ENCODE results near the gene VPS45.
"Not testable (repeated sequence)": the region's sequence is repeated elsewhere in the genome, so short reads cannot be mapped to it uniquely, and the experiment has no call there.

VPS45 gene

GRCh38 chr1:150067184-150068108 lies at the start of gene VPS45:
TSS of gene VPS45 (plus strand) at chr1:150067776. CDS start at chr1:150067858, 82 bp downstream.
- DNase-seq: peak; percentile 90

DNA sequence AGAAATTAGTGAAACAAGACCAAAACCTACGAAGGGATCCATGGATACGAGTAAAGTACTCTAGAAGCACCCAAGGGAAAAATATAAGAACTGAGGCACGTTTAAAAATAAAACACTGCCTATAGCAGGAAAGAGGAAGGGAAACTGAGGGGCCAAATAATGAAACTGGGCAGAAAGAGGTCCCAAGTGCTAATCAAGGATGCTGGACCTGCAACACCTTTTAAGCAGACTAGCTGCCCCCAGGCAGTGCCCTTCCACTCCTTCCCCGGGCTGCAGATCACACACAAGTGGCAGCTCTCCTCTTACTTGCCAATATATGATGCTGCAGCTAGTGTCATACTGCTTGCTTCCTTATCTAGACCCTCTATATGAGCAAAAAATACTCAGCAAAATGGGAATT lies 49.4 kb upstream of the VPS45 start:
- DNase-seq: no peak

DNA sequence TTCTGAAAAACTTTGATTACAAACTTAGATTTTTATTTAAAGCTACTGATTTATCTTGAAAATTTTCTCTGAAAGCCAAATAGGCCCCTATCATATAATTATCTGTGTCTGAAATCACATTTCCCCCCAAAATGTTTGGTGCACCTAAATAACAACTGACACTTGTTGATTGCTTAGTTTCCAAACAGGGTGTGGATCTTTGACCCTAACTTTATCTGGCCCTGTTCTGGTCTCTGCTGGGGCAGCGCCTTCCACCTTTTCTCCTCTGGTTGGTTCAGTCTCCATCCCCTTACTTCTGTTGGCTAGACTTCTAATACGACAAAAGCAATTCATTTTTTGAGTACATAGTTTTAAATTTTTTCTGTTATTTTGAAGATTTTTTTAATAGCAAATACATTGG lies 46.9 kb upstream of the VPS45 start:
- no peak for DNase-seq

DNA sequence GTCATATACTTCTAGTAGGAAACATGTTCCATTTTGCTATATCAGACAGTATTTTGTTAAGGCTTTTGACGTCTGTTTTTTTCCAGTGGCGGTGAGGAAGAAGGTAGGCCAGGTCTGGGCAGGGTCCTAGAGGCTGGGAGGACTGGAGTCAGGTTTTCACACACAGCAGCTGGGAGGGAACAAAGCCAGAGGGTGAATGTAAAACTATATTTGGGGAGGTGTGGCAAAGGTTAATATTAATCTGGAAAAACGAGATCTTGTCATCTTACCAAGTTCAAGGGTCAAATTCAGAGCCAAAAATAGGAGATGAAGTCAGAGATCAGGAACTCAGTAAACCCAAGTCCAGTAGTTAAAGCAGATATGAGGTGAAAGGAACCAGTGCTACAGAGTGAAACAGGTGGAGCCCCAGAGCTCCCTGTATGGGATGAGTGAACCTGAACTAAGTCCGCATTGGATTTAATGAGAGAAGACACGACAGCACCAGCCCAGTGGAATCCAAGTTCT lies 46.3 kb upstream of the VPS45 start:
- DNase-seq: no peak

DNA sequence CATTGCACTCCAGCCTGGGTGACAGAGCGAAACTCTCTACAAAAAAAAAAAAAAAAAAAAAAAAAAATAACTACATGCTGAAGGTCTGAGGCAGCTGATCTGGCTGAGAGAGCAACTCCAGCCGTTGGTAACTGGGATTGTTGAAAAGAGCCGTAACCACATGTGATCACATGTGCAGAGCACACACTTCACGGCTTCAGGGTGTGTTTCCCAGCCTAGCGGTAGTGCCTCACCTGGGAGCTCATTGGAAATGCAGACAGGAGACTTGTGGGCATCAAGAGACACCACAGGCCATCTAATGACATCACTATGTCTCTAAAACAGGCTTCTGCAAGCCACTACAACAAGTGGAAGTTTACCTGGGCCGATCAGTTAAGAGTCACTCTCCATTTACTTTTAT lies 45.2 kb upstream of the VPS45 start:
- DNase-seq: no peak

GRCh38 chr1:150024156-150024555 lies 43.4 kb upstream of the VPS45 start:
- no peak for DNase-seq

GRCh38 chr1:150028322-150028721 lies 39.3 kb upstream of the VPS45 start:
- DNase-seq: no peak

DNA sequence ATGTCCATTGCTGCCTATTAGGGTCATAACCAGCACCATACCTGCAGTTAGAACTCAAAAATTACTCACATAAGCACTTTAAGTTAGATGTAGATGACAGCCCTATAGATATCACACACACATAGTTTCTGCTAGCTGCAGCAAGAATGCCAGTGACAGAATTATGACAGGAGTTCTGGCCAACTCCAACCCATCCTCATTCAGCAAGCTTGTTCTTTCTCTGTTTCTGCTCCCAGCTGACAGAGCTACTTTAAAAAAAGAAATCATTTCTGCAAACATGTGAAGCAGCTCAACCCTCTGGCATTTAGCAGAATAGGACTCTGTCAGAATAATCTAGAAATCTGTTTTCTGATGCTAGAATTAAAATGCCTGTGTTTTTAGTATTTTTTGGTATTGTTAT lies 33.2 kb upstream of the VPS45 start:
- DNase-seq: no peak

DNA sequence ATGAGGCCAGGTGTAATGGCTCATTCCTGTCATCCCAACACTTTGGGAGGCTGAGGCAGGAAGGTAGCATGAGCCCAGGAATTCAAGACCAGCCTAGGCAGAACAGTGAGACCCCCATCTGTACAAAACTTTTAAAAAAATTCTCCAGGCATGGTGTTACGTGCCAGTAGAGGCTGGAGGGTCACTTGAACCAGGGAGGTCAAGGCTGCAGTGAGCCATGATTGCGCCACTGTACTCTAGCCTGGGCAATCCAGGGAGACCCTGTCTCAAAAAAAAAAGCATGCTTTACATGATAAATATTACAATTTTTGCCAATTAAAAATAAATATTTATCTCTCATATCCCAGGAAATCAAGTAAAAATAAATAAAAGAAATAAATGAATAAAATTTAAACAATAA lies 17.6 kb upstream of the VPS45 start:
- no peak for DNase-seq

GRCh38 chr1:150051089-150051373 lies 16.5 kb upstream of the VPS45 start:
- DNase-seq: no peak

DNA sequence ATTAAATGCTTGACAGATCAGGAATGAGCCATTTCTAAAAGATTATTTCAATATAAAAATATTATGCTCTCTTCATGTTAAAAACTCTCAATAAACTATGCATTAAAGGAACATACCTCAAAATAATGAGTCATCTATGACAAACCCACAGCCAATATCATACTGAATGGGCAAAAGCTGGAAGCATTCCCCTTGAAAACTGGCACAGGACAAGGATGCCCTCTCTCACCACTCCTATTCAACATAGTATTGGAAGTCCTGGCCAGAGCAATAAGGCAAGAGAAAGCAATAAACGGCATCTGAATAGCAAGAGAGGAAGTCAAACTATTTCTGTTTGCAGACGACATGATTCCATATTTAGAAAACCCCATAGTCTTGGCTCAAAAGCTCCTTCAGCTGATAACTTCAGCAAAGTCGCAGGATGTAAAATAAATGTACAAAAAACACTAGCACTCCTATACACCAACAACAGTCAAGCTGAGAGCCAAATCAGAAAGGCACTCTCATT lies 15.6 kb upstream of the VPS45 start:
- not testable (repeated sequence) for DNase-seq

DNA sequence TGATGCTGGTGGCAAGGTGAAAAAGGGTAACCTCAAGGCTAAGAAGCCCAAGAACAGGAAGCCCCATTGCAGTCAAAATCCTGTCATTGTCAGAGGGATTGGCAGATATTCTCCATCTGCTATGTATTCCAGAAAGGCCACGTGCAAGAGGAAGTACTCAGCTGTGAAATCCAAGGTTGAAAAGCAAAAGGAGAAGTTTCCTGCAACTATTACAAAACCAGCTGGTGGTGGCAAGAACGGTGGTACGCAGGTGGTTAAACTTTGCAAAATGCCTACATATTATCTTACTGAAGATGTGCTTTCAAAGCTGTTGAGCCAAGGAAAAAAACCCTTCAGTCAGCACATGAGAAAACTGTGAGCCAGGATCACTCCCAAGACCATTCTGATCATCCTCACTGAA lies 13.7 kb upstream of the VPS45 start:
- no peak for DNase-seq

DNA sequence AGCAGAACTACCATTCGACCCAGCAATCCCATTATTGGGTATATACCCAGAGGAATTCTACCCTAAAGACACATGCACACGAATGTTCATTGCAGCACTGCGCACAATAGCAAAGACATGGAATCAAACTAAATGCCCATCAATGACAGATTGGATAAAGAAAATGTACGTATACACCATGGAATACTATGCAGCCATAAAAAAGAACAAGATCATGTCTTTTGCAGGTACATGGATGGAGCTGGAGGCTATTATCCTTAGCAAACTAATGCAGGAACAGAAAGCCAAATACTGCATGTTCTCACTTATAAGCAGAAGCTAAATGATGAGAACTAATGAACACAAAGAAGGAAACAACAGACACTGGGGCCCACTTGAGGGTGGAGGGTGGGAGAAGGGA lies 12.1 kb upstream of the VPS45 start:
- not testable (repeated sequence) for DNase-seq

- no peak for DNase-seq
Observed at GRCh38 chr1:150056407-150056806, 11.2 kb upstream of the VPS45 start.

GRCh38 chr1:150060260-150060659 lies 7.3 kb upstream of the VPS45 start:
- DNase-seq: no peak

DNA sequence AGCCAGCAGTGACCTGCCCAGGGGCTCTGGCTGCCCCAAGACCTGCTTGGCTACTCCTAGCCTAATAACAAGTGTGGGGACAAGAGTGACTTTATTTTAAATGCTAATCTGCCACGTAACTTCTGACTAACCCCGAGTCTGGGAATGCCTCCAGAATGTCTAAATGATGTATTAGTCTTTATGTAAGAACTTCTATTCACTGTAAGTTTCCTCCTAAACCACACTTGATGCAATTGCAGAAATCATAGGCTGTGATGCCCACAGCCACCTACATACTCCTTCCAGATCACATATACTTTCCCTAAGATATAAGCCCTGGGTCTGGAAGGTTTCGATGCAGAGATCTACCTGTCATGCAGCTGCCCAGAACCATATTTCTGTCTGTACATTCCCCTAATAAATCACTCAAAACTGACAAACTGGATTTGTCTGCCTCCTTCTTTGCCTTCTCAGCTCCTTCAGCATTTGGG lies 5.9 kb upstream of the VPS45 start:
- no peak for DNase-seq

DNA sequence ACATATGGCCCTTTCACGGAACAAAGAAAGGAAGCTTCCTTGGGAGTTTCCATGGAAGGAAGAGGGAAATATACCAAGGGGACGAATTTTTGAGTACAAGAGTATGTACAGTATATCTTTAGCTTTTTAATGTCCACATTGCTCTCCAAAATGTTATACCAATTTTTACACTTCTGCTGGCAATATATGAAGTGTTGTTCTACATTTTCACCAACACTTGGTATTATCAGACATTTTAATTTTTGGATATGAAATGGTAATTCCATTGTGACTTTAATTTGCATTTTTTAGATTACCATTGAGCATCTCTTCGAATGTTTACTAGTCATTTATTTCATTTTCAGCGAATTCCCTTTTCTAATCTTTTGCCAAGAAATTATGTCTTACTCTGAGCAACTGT lies 5.5 kb upstream of the VPS45 start:
- no peak for DNase-seq

- no peak for DNase-seq
Observed at GRCh38 chr1:150065184-150065871, 2.2 kb upstream of the VPS45 start.

DNA sequence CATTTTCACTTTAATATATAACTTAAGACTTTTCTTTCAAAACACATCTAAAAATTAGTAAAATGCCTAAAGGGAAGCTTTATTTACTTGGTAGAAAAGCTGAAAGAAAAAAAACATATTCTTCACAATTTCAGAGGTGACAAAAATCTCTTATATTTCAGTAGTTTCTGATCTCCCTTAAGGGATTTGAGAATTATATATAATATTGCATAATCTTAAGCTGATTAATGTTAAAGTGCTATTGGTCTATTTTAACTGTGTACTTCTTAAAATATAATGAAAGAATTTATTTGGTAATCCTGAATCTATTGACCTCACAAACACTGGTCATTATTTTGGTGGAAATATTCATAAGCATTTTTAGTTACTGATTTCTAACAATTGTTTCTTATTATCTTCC lies 1.2 kb upstream of the VPS45 start:
- DNase-seq: no peak

DNA sequence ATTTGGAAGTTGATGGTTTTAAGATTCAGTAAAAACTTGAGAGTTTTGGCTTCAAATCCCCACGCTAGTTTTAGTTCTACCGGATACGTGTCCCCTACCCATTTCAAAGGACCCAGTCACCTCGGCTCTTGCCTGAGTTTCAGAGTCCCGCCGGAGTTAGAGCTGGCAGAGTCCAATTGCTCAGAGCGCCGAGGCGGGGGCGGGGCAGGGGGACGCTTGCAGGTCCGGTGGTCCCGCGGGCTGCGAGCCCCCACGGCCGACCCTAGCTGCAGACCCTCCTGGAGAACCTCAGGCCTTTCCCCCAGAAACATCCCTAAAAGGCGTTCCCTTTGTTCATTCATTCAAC lies 765 bp upstream of the VPS45 start:
- peak; percentile 69 for DNase-seq

DNA sequence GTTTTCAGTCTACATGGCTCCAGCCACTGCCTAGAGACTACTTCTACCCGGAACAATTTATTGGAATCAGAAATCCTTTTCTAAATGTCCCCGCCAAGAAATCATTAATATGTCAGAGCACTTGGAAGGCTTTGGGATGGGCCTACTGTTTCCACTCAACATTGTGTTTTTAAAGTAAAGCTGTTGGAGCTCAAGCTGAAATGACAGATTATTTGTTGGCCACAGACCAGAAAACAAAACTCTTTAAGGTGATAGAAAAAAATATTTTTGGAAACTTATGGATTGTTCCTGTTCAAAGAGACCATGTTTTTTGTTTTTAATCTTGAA lies 496 bp downstream of the VPS45 start:
- DNase-seq: no peak

DNA sequence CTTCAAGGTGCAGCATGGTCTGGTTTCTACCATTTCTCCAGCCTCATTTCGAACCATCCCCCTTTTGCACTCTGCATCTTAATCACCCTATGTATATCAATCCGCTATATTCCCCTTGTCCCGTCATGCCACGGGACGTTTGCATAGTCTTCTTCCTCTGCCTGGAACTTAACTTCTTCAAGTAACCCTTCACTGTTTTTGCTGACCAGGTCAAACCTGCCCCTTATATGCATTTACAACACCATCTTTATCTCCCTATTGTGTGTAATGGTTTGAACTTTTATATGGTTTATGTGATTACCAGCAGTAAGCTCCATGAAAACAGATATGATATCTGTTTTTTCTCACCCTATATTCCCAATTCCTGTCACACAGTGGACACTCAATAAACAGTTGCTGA lies 2.3 kb downstream of the VPS45 start:
- no peak for DNase-seq

DNA sequence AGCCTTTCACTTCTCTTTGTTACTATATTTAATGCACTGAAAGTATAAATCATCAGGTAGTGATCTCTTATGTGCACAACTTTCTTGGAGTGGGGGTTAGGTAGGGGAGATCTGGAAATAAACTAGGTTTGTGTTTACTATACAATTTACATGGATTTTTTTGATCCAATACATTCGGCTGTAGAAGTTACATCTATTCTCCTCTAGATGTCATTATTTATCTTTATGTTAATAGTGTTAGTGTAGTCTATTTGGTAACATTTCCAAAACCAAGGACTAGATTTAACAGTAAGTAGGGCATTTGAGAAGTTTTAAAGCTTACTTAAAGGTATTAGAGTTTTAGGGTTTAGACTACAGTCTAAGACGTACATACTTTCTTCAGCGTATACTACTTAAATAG lies 5.4 kb downstream of the VPS45 start:
- DNase-seq: no peak

GRCh38 chr1:150073516-150073915 lies 5.9 kb downstream of the VPS45 start:
- DNase-seq: no peak

Data from stimulated activated CD8-positive, alpha-beta memory T cell treated with anti-CD3 and anti-CD28 coated beads, Interleukin-4, amount 100 ng/mL, for 48 hours (primary cell).